ENCODE results near the gene TRAPPC6A. TPM values are rescaled to one million over a fixed set of nuclear protein-coding genes. Genes with fewer than 3 reads are reported as not detected.

Gene TRAPPC6A
- total RNA-seq, 2 experiments from 2014 or later = 20.7 to 21.4 TPM

- ChIA-PET CTCF (interaction anchor here (0.7 to 1.7 kb wide), 4 partner anchors 9 to 74 kb away, joined by 3 to 4 read pairs (median 4); partner anchors contain the start of gene GEMIN7), POLR2A (interaction anchor here (0.6 to 1.4 kb wide), 4 partner anchors 12 to 1369 kb away, joined by 3 to 5 read pairs (median 4); partner anchors contain the start of gene GEMIN7)
Measured at GRCh38 chr19:45152504-45153338, 25.3 kb downstream of the TRAPPC6A start.

- ChIA-PET POLR2A (interaction anchor here (1.3 kb wide), 1 partner anchor 73 kb away, joined by 4 read pairs; the partner anchor contains the start of gene GEMIN7), CTCF (interaction anchor here (0.5 to 1.7 kb wide), 4 partner anchors 33 to 187 kb away, joined by 3 to 4 read pairs (median 3); partner anchors contain the start of gene GEMIN7)
Measured at GRCh38 chr19:45151821-45152503, 26.1 kb downstream of the TRAPPC6A start.

DNA sequence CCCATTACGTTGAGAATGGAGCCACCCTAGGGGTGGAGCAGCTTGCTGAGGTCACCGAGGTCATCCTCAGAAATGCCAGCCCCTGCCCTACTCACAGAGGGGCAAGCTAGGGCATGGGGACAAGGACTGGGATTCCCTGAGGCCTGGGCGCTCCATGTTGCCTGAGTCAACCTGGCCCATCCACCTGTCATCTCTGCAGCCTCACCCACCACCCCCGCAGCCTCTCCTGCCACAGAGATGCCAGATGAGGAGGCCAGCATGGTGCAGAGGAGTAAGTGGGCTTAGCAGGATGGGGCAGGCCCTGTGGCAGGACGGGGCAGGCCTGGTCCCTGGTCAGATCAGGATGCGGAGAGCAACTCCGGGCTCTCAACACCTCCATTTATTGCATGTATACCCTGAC, 26.7 kb downstream of the TRAPPC6A start:
- POLR2A ChIA-PET = no interaction called here
- CTCF ChIA-PET = interaction anchor here (0.5 kb wide), 1 partner anchor 188 kb away, joined by 3 read pairs; no protein-coding TSS in a partner anchor

DNA sequence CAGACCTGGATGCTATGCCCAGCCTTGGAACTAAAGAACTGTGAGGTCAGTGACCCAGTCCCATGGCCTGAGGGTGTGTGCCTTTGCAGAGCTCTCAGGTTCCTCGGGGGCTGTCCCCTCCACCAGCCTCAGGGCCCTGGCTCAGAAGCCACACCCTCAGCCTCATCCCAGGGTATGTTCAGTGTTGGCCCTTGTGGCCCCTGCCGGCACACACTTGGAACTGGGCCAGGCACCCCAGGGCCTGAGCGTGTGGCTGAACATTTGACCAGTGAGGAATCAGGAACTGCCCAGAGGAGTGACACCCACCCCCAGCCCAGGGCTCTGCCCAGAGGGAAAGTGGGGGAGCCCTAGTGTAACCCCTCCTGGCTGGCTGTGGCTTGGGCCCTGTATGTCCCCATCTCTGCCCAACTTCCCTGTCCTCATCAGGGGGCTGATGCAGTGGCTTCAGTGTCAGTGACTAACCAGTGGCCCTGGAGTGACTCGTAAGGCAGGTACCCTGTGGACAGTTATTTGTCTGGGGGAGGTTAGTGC, 27.2 kb downstream of the TRAPPC6A start:
- ChIA-PET CTCF (no interaction called here), POLR2A (no interaction called here)

DNA sequence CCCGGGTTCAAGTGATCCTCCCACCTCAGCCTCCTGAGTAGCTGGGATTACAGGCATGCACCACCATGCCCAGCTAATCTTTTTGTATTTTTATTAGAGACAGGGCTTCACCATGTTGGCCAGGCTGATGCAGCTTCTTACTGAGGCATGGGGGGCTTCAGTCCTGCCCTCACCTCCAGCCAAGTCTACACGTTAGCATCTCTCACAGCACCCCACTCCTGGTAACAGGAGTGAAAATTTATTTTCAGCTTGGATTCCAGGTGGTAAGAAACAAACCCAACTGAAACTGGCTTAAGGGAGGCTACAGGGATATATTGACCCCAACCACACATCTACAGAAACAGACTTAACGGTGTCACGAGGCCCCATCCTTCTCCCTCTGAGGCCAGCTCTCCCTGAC, 27.9 kb downstream of the TRAPPC6A start:
- POLR2A ChIA-PET = no interaction called here
- CTCF ChIA-PET = interaction anchor here (0.5 kb wide), 1 partner anchor 12 kb away, joined by 3 read pairs; no protein-coding TSS in a partner anchor

DNA sequence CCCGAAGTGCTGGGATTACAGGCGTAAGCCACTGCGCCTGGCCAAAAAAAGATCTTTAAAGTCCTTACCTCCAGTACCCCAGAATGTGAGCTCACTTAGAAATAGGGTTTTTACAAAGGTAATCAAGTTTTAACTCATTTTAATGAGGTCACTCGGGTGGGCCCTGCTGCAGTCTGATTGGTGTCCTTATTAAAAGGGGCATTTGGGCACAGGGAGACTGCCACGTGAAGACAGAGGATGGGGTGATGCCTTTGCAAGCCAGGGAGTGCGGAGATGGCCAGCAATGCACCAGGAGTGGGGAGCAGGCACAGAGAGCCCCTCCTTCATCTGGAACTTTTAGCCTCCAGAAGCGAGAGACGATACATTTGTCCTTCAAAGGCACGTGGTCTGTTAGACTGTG, 28.9 kb downstream of the TRAPPC6A start:
- ChIA-PET POLR2A (interaction anchor here (0.6 kb wide), 1 partner anchor 28 kb away, joined by 5 read pairs; no protein-coding TSS in a partner anchor), CTCF (interaction anchor here (0.6 kb wide), 1 partner anchor 57 kb away, joined by 3 read pairs; no protein-coding TSS in a partner anchor)

- POLR2A ChIA-PET = no interaction called here
- CTCF ChIA-PET = no interaction called here
Measured at GRCh38 chr19:45147835-45148676, 30.0 kb downstream of the TRAPPC6A start.

- CTCF ChIA-PET = interaction anchor here (1.1 kb wide), 1 partner anchor 16 kb away, joined by 4 read pairs; no protein-coding TSS in a partner anchor
- POLR2A ChIA-PET = interaction anchor here (0.7 kb wide), 1 partner anchor 241 kb away, joined by 4 read pairs; the partner anchor contains the start of gene APOE
Measured at GRCh38 chr19:45146741-45147205, 31.3 kb downstream of the TRAPPC6A start.

DNA sequence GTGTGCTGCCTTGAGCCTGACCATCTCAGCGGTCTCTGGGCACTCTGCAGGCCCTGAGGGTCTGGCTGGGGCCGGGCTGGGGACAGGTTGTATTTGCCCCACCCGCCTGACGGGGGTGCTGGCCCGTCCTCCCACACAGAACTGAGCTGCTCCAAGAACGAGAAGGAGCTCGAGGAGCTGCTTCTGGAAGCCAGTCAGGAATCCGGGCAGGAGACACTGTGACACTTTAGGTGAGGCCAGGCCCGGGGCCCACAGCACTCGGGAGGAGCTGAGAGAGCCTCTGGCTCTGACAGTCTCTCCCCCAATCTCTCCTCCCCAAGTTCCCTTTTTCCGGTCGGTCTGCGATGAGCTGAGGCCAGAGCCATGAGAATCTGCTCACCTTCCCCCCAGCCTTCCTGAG, 31.8 kb downstream of the TRAPPC6A start:
- CTCF ChIA-PET = interaction anchor here (1.1 kb wide), 1 partner anchor 15 kb away, joined by 4 read pairs; no protein-coding TSS in a partner anchor
- POLR2A ChIA-PET = interaction anchor here (0.7 kb wide), 1 partner anchor 241 kb away, joined by 4 read pairs; the partner anchor contains the start of gene APOE

DNA sequence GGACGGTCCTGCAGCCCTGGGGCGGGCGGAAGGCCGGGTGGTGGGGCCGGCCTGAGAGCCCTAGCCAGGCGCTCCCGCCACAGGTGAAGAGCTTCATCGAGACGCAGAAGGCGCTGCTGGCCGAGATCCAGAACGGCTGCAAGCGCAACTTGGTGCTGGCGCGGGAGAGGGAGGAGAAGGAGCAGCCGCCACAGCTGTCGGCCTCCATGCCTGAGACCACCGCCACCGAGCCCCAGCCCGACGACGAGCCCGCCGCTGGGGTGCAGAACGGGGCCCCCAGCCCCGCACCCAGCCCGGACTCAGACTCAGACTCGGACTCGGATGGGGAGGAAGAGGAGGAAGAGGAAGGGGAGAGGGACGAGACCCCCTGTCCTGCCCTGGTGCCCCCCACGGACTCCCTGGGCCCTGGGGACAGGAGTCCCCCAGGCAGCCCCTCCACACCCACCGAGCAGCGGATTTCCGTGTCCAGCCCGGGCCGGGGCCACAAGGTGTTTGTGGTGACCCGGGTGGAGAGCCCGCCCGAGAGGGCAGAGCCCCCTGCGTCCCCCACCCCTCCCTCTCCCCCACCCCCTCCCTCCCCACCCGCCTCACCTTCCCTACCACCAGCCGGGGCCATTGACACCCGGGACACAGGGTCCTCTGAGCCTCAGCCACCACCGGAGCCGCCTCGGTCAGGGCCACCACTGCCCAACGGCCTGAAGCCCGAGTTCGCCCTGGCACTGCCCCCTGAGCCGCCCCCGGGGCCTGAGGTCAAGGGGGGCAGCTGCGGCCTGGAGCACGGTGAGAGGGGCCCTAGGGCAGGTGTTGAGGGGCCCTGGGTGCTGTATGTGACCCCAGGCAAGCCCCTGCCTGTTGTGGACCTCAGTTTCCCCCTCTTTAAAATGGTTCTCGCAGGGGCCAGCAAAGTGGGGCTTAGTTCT, 32.5 kb downstream of the TRAPPC6A start:
- ChIA-PET CTCF (no interaction called here), POLR2A (no interaction called here)

- CTCF ChIA-PET = interaction anchor here (0.9 to 1.2 kb wide), 2 partner anchors 9 to 20 kb away, joined by 3 read pairs; no protein-coding TSS in a partner anchor
Measured at GRCh38 chr19:45144431-45145269, 33.4 kb downstream of the TRAPPC6A start.

DNA sequence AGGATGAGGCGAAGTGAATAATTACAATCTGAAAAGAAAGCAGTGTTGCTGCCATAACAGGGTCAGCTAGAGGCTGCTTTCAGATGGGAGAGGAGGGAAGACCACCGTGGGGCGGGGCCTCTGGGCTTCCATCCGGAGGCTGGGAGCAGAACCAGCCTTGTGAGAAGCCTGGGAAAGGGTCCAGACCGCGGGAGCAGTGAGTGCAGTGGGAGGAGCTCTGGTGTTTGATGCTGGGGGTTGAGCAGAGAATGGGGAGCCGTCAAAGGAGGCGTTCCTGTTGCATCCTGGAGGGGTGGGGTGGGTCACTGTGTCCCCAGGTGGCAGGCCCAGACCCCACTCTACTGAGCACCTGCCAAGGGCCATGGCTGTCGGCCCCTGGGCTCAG, 35.3 kb downstream of the TRAPPC6A start:
- POLR2A ChIA-PET = no interaction called here
- CTCF ChIA-PET = interaction anchor here (1.5 kb wide), 1 partner anchor 21 kb away, joined by 5 read pairs; no protein-coding TSS in a partner anchor

More at GRCh38 chr19:45144431-45145269, 33.4 kb downstream of the TRAPPC6A start:
- POLR2A ChIA-PET = no interaction called here

GRCh38 chr19:45142016-45142725, 35.9 kb downstream of the TRAPPC6A start:
- CTCF ChIA-PET = no interaction called here
- POLR2A ChIA-PET = no interaction called here

GRCh38 chr19:45141203-45141900, 36.7 kb downstream of the TRAPPC6A start:
- POLR2A ChIA-PET = no interaction called here
- CTCF ChIA-PET = no interaction called here

GRCh38 chr19:45140533-45140932, 37.5 kb downstream of the TRAPPC6A start:
- POLR2A ChIA-PET = no interaction called here
- CTCF ChIA-PET = no interaction called here

DNA sequence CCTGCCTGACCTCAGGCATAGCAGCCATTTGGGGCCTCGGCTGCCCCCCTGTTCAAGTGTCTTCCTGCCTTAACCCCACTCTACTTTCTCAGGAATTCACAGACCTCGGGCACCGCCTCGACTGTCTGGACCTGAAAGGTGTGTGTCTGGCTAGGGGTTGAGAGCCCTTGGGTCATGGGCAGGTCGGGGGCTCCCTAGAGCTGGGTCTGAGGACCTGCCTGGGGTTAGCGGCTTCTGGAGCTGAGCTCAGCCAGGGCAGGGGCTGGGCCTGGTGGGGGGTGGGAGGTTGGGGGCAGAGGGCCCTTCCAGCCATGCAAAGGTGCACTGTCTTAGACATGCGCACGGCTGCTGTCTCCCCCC, 37.9 kb downstream of the TRAPPC6A start:
- ChIA-PET POLR2A (no interaction called here), CTCF (no interaction called here)
